Panc1 (cell line): Measurements from ENCODE around the gene KCNK2. TPM values are rescaled to one million over a fixed set of nuclear protein-coding genes. Genes with fewer than 3 reads are reported as not detected.

Source experiments
- ATAC-seq: fragments of 200-7000 bp; cut with Tn5 transposase; 2 replicates; pipeline ENCODE4 v1.9.1; 2020; ENCODE audit warnings: mild to moderate bottlenecking, moderate library complexity
- BruUV-seq: library from RNA; stranded (reverse); fragments of 400-500 nt; replicated peaks from 2 replicates; lab custom pipeline; 2021; lab: Mats Ljungman, UMichigan
- CTCF ChIA-PET: fragments of 300-600 bp; sonication (Branson Sonifier 250); formaldehyde crosslinking; loops from one replicate; lab custom pipeline; 2022; ENCODE audit warnings: antibody characterized with exemption; lab: Charles Lee
- POLR2A ChIA-PET: fragments of 300-600 bp; sonication (Branson Sonifier 250); formaldehyde crosslinking; loops from one replicate; lab custom pipeline; 2022; ENCODE audit warnings: antibody characterized with exemption; lab: Charles Lee
- DNase-seq: peaks from one replicate; pipeline ENCODE4 v3.0.0-alpha.2; 2010; ENCODE audit warnings: low read depth, low spot score
- H3K27ac ChIP-seq: 2 replicates; pipeline ENCODE4 v1.5.1; 2011; ENCODE audit warnings: mild to moderate bottlenecking, low read length, inconsistent platforms
- H3K27me3 ChIP-seq: fragments of 200-500 bp; sonication (Bioruptor generic); 2 replicates; pipeline ENCODE4 v1.6.0; 2014; ENCODE audit warnings: low read length, inconsistent platforms; ENCODE audit not compliant: control insufficient read depth, insufficient read depth
- H3K36me3 ChIP-seq: fragments of 200-500 bp; sonication (Bioruptor generic); 2 replicates; pipeline ENCODE4 v1.5.1; 2014; ENCODE audit warnings: inconsistent platforms, mild to moderate bottlenecking, low read length, moderate library complexity; ENCODE audit not compliant: control insufficient read depth, insufficient read depth
- H3K4me1 ChIP-seq: 2 replicates; pipeline ENCODE4 v1.5.1; 2011; ENCODE audit warnings: inconsistent platforms, mild to moderate bottlenecking, low read length, moderate library complexity; ENCODE audit not compliant: control insufficient read depth, insufficient read depth
- H3K4me3 ChIP-seq, 2 experiments: 2 replicates each; pipeline ENCODE4 v1.5.1; 2011 to 2012; ENCODE audit warnings: low read depth in 2 of 2, low read length in 2 of 2, mild to moderate bottlenecking in 2 of 2, inconsistent platforms in 1 of 2, moderate library complexity in 1 of 2
- H3K9me3 ChIP-seq: fragments of 200-500 bp; sonication (Bioruptor generic); 2 replicates; pipeline ENCODE4 v1.5.1; 2014; ENCODE audit warnings: low read depth, mild to moderate bottlenecking, inconsistent platforms, low read length, moderate library complexity; ENCODE audit not compliant: control insufficient read depth, insufficient read depth
- POLR2AphosphoS5 ChIP-seq: IDR thresholded peaks from 2 replicates; pipeline ENCODE4 v1.6.1; 2012; ENCODE audit warnings: mild to moderate bottlenecking, low read depth, low read length, moderate library complexity
- SIN3A ChIP-seq: IDR thresholded peaks from 2 replicates; pipeline ENCODE4 v1.6.1; 2012; ENCODE audit warnings: low read depth, mild to moderate bottlenecking, low read length, moderate library complexity, borderline replicate concordance; ENCODE audit not compliant: insufficient read depth
- TCF7L2 ChIP-seq: IDR thresholded peaks from 2 replicates; pipeline ENCODE4 v1.6.1; 2011; ENCODE audit warnings: mild to moderate bottlenecking, low read depth, low read length, inconsistent platforms
- in situ Hi-C: cut with HindIII; loops from 2 replicates; pipeline ENCODE4 v1.10.0; 2016; ENCODE audit warnings: low sequenced_read_pairs, low pct_unique_long_range_greater_than_20kb
- intact Hi-C: fragments of 100-400 bp; cut with micrococcal nuclease; formaldehyde crosslinking; loops from one replicate; pipeline ENCODE4 v1.10.0; 2022; ENCODE audit not compliant: unreplicated experiment
- total RNA-seq: library from RNA; stranded (reverse); gene quantifications from one replicate; pipeline ENCODE4 v1.2.1, GENCODE V29; 2021; ENCODE audit not compliant: unreplicated experiment
- TF ChIP-seq, protein P1 (sequence below): fragments of 450-650 bp; IDR thresholded peaks from 2 replicates; pipeline ENCODE4 v1.5.1; 2017; ENCODE audit warnings: mild to moderate bottlenecking
- TF ChIP-seq, protein P2 (sequence below), 2 experiments: IDR thresholded peaks; 2 replicates each; pipeline ENCODE4 v1.6.1; 2011 to 2012; ENCODE audit warnings: low read depth in 2 of 2, control low read depth in 1 of 2, low read length in 1 of 2, mild to moderate bottlenecking in 1 of 2, moderate library complexity in 1 of 2; ENCODE audit not compliant: insufficient read depth in 1 of 2

The KCNK2 gene
- total RNA-seq, 1 experiment from 2014 or later: 0.28 TPM

DNA sequence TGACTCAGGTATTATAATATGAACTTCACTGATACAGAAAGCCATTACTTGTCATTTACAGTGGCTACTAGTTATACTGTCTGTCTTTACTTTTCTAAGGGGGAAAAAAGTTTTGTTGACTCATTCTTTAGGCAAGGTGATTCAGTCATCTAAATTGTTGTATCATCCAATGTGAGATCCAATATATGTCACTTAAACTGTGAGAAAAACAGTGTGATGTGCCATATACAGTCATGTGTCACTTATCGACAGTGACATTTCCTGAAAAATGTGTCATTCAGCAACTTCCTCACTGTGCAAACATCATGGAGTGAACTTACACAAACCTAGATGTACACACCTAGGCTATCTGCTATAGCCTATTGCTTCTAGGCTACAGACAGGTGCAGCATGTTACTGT is 57.6 kb downstream of the KCNK2 start:
- ATAC-seq (no peak), DNase-seq (no peak)
- intact Hi-C loops: loop anchor here (10.0 kb wide), 1 partner anchor 385 kb away; no protein-coding TSS in a partner anchor
- in situ Hi-C loops: no loop called here
- Histone ChIP-seq H3K9me3 (peaks cover 14% of the 10 kb centered on the region; the same call in 1 of the 2 replicates), H3K4me3 (no peak overlapping the region), H3K36me3 (no peaks in the 10 kb centered on the region; the same call in 1 of the 2 replicates), H3K4me1 (no peaks in the 10 kb centered on the region), H3K27ac (no peak overlapping the region), H3K27me3 (no peaks in the 10 kb centered on the region)
- ChIA-PET CTCF (no interaction called here), POLR2A (no interaction called here)
- no peak for TF ChIP-seq SIN3A
- no peak for TF ChIP-seq POLR2AphosphoS5
- TF ChIP-seq, protein P1, sequence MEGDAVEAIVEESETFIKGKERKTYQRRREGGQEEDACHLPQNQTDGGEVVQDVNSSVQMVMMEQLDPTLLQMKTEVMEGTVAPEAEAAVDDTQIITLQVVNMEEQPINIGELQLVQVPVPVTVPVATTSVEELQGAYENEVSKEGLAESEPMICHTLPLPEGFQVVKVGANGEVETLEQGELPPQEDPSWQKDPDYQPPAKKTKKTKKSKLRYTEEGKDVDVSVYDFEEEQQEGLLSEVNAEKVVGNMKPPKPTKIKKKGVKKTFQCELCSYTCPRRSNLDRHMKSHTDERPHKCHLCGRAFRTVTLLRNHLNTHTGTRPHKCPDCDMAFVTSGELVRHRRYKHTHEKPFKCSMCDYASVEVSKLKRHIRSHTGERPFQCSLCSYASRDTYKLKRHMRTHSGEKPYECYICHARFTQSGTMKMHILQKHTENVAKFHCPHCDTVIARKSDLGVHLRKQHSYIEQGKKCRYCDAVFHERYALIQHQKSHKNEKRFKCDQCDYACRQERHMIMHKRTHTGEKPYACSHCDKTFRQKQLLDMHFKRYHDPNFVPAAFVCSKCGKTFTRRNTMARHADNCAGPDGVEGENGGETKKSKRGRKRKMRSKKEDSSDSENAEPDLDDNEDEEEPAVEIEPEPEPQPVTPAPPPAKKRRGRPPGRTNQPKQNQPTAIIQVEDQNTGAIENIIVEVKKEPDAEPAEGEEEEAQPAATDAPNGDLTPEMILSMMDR: no peak
- TF ChIP-seq, protein P2, sequence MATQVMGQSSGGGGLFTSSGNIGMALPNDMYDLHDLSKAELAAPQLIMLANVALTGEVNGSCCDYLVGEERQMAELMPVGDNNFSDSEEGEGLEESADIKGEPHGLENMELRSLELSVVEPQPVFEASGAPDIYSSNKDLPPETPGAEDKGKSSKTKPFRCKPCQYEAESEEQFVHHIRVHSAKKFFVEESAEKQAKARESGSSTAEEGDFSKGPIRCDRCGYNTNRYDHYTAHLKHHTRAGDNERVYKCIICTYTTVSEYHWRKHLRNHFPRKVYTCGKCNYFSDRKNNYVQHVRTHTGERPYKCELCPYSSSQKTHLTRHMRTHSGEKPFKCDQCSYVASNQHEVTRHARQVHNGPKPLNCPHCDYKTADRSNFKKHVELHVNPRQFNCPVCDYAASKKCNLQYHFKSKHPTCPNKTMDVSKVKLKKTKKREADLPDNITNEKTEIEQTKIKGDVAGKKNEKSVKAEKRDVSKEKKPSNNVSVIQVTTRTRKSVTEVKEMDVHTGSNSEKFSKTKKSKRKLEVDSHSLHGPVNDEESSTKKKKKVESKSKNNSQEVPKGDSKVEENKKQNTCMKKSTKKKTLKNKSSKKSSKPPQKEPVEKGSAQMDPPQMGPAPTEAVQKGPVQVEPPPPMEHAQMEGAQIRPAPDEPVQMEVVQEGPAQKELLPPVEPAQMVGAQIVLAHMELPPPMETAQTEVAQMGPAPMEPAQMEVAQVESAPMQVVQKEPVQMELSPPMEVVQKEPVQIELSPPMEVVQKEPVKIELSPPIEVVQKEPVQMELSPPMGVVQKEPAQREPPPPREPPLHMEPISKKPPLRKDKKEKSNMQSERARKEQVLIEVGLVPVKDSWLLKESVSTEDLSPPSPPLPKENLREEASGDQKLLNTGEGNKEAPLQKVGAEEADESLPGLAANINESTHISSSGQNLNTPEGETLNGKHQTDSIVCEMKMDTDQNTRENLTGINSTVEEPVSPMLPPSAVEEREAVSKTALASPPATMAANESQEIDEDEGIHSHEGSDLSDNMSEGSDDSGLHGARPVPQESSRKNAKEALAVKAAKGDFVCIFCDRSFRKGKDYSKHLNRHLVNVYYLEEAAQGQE (IDR thresholded peaks at IDR 0.05; ENCODE audit: insufficient read depth in 1 of 2, low read depth in 2 of 2, low read length in 1 of 2): no peak
- no peak for TF ChIP-seq TCF7L2
- no TSS peak for BruUV-seq

DNA sequence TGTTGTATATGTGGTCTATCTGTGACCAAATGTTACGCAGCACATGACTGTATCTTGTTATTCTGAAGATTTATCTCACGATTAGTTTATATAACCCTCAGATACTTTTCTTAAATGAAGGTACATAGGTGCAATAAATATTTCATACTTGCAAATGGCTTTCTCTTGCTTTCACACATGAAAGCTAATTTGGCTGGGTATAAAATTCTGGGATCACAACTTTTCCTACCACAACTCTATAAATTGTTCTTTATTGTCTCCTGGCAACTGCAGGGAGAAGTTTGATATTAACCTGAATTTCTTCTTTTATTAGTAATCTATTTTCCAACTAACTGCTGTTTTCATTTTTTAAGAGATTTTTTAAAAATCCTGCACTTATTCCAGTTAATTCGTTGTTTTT is 58.9 kb downstream of the KCNK2 start:
- ChIA-PET POLR2A (no interaction called here), CTCF (no interaction called here)
- Histone ChIP-seq H3K4me3 (no peak overlapping the region), H3K27ac (no peak overlapping the region), H3K9me3 (peaks cover 14% of the 10 kb centered on the region; the same call in 1 of the 2 replicates), H3K27me3 (no peaks in the 10 kb centered on the region), H3K36me3 (no peaks in the 10 kb centered on the region; the same call in 1 of the 2 replicates), H3K4me1 (no peaks in the 10 kb centered on the region)
- intact Hi-C loops: loop anchor here (10.0 kb wide), 1 partner anchor 383 kb away; no protein-coding TSS in a partner anchor
- no TSS peak for BruUV-seq
- ATAC-seq (no peak), DNase-seq (no peak)
- TF ChIP-seq SIN3A (no peak), TCF7L2 (no peak), POLR2AphosphoS5 (no peak)
- TF ChIP-seq, protein P1: no peak
- TF ChIP-seq, protein P2 (IDR thresholded peaks at IDR 0.05; ENCODE audit: insufficient read depth in 1 of 2, low read depth in 2 of 2, low read length in 1 of 2): no peak
- in situ Hi-C loops: no loop called here
